ENCODE data around the gene XCR1. TPM values are rescaled to one million over a fixed set of nuclear protein-coding genes. Genes with fewer than 3 reads are reported as not detected.
"Not testable (repeated sequence)": the region's sequence is repeated elsewhere in the genome, so short reads cannot be mapped to it uniquely, and the experiment has no call there.

Gene XCR1
- total RNA-seq, 2 experiments from 2014 or later: not detected

GRCh38 chr3:46038916-46039315 is 11.6 kb upstream of the XCR1 start:
- CTCF ChIA-PET: no interaction called here
- no peak overlapping the region for H3K27ac Mint-ChIP-seq
- ATAC-seq: no peak
- peaks cover 17% of the 10 kb centered on the region for H3K27me3 Mint-ChIP-seq (ENCODE audit: low read depth)
- H3K4me3 Mint-ChIP-seq: no peak overlapping the region
- H3K9me3 Mint-ChIP-seq (ENCODE audit: insufficient read depth): peaks cover 11% of the 10 kb centered on the region
- POLR2A ChIA-PET: no interaction called here
- peaks cover 15% of the 10 kb centered on the region for H3K36me3 Mint-ChIP-seq (ENCODE audit: low read depth)
- no peak for DNase-seq
- H3K4me1 Mint-ChIP-seq (ENCODE audit: low read depth): no peaks in the 10 kb centered on the region

GRCh38 chr3:46038071-46038470 is 10.8 kb upstream of the XCR1 start:
- H3K27ac Mint-ChIP-seq; ATAC-seq; H3K4me3 Mint-ChIP-seq; DNase-seq; POLR2A ChIA-PET; CTCF ChIA-PET; H3K4me1 Mint-ChIP-seq (ENCODE audit: low read depth): not testable (repeated sequence)
- H3K27me3 Mint-ChIP-seq (ENCODE audit: low read depth): peaks cover 21% of the 10 kb centered on the region
- H3K9me3 Mint-ChIP-seq (ENCODE audit: insufficient read depth): peaks cover 15% of the 10 kb centered on the region
- H3K36me3 Mint-ChIP-seq (ENCODE audit: low read depth): peaks cover 15% of the 10 kb centered on the region

- H3K4me1 Mint-ChIP-seq (ENCODE audit: low read depth): no peaks in the 10 kb centered on the region
- ATAC-seq: no peak
- H3K36me3 Mint-ChIP-seq (ENCODE audit: low read depth): peaks cover 2% of the 10 kb centered on the region
- ChIA-PET POLR2A (no interaction called here), CTCF (no interaction called here)
- no peak overlapping the region for H3K27ac Mint-ChIP-seq
- H3K27me3 Mint-ChIP-seq (ENCODE audit: low read depth): peaks cover 13% of the 10 kb centered on the region
- peaks cover 8% of the 10 kb centered on the region for H3K9me3 Mint-ChIP-seq (ENCODE audit: insufficient read depth)
- no peak for DNase-seq
- H3K4me3 Mint-ChIP-seq: no peak overlapping the region
These were observed 8.9 kb upstream of the XCR1 start for GRCh38 chr3:46036191-46036590.

- ATAC-seq (no peak), DNase-seq (no peak)
- H3K4me3 Mint-ChIP-seq: no peak overlapping the region
- H3K9me3 Mint-ChIP-seq (ENCODE audit: insufficient read depth): peaks cover 43% of the 10 kb centered on the region
- H3K27me3 Mint-ChIP-seq (ENCODE audit: low read depth): peaks cover 8% of the 10 kb centered on the region
- ChIA-PET CTCF (no interaction called here), POLR2A (no interaction called here)
- peaks cover 10% of the 10 kb centered on the region for H3K36me3 Mint-ChIP-seq (ENCODE audit: low read depth)
- H3K4me1 Mint-ChIP-seq (ENCODE audit: low read depth): no peaks in the 10 kb centered on the region
- no peak overlapping the region for H3K27ac Mint-ChIP-seq
These were observed 4.5 kb upstream of the XCR1 start for GRCh38 chr3:46031747-46032146.

- POLR2A ChIA-PET: no interaction called here
- CTCF ChIA-PET: no interaction called here
- DNase-seq: no peak
- H3K27me3 Mint-ChIP-seq (ENCODE audit: low read depth): peaks cover 8% of the 10 kb centered on the region
- no peak overlapping the region for H3K4me3 Mint-ChIP-seq
- H3K4me1 Mint-ChIP-seq (ENCODE audit: low read depth): no peaks in the 10 kb centered on the region
- peaks cover 44% of the 10 kb centered on the region for H3K9me3 Mint-ChIP-seq (ENCODE audit: insufficient read depth)
- H3K27ac Mint-ChIP-seq: no peak overlapping the region
- ATAC-seq: no peak
- H3K36me3 Mint-ChIP-seq (ENCODE audit: low read depth): peaks cover 10% of the 10 kb centered on the region
These were observed 4.0 kb upstream of the XCR1 start for GRCh38 chr3:46031269-46031668.

- ATAC-seq: no peak
- no peak overlapping the region for H3K27ac Mint-ChIP-seq
- H3K36me3 Mint-ChIP-seq (ENCODE audit: low read depth): peaks cover 10% of the 10 kb centered on the region
- CTCF ChIA-PET: interaction anchor here (0.6 kb wide), 1 partner anchor 53 kb away, joined by 3 read pairs; no protein-coding TSS in a partner anchor
- H3K27me3 Mint-ChIP-seq (ENCODE audit: low read depth): peaks cover 6% of the 10 kb centered on the region
- H3K9me3 Mint-ChIP-seq (ENCODE audit: insufficient read depth): peaks cover 50% of the 10 kb centered on the region
- no peak overlapping the region for H3K4me3 Mint-ChIP-seq
- DNase-seq: no peak
- POLR2A ChIA-PET: no interaction called here
- H3K4me1 Mint-ChIP-seq (ENCODE audit: low read depth): no peaks in the 10 kb centered on the region
These were observed 3.3 kb upstream of the XCR1 start for GRCh38 chr3:46030626-46031025.

GRCh38 chr3:46029953-46030543 is 2.8 kb upstream of the XCR1 start:
- H3K4me1 Mint-ChIP-seq (ENCODE audit: low read depth): no peaks in the 10 kb centered on the region
- ChIA-PET POLR2A (no interaction called here), CTCF (interaction anchor here (0.6 kb wide), 1 partner anchor 54 kb away, joined by 3 read pairs; no protein-coding TSS in a partner anchor)
- H3K9me3 Mint-ChIP-seq (ENCODE audit: insufficient read depth): peaks cover 52% of the 10 kb centered on the region
- ATAC-seq (no peak), DNase-seq (no peak)
- peaks cover 6% of the 10 kb centered on the region for H3K27me3 Mint-ChIP-seq (ENCODE audit: low read depth)
- peaks cover 10% of the 10 kb centered on the region for H3K36me3 Mint-ChIP-seq (ENCODE audit: low read depth)
- no peak overlapping the region for H3K4me3 Mint-ChIP-seq
- H3K27ac Mint-ChIP-seq: no peak overlapping the region

- ChIA-PET CTCF (interaction anchor here (0.8 to 1.2 kb wide), 3 partner anchors 48 to 89 kb away, joined by 3 read pairs; no protein-coding TSS in a partner anchor), POLR2A (no interaction called here)
- DNase-seq (no peak), ATAC-seq (no peak)
- H3K9me3 Mint-ChIP-seq (ENCODE audit: insufficient read depth): peaks cover 49% of the 10 kb centered on the region
- H3K27me3 Mint-ChIP-seq (ENCODE audit: low read depth): peaks cover 5% of the 10 kb centered on the region
- H3K27ac Mint-ChIP-seq: no peak overlapping the region
- no peak overlapping the region for H3K4me3 Mint-ChIP-seq
- H3K4me1 Mint-ChIP-seq (ENCODE audit: low read depth): no peaks in the 10 kb centered on the region
- H3K36me3 Mint-ChIP-seq (ENCODE audit: low read depth): peaks cover 10% of the 10 kb centered on the region
These were observed 584 bp upstream of the XCR1 start for GRCh38 chr3:46027736-46028397.

GRCh38 chr3:46025139-46025538 is 2.1 kb downstream of the XCR1 start:
- peaks cover 44% of the 10 kb centered on the region for H3K9me3 Mint-ChIP-seq (ENCODE audit: insufficient read depth)
- no peak overlapping the region for H3K27ac Mint-ChIP-seq
- H3K4me3 Mint-ChIP-seq: no peak overlapping the region
- POLR2A ChIA-PET: no interaction called here
- H3K4me1 Mint-ChIP-seq (ENCODE audit: low read depth): no peaks in the 10 kb centered on the region
- DNase-seq (no peak), ATAC-seq (no peak)
- H3K36me3 Mint-ChIP-seq (ENCODE audit: low read depth): peaks cover 10% of the 10 kb centered on the region
- peaks cover 7% of the 10 kb centered on the region for H3K27me3 Mint-ChIP-seq (ENCODE audit: low read depth)
- CTCF ChIA-PET: interaction anchor here (0.5 to 2.5 kb wide), 3 partner anchors 13 to 439 kb away, joined by 3 to 8 read pairs (median 4); no protein-coding TSS in a partner anchor

- DNase-seq: no peak
- Mint-ChIP-seq H3K27me3 (ENCODE audit: low read depth) (peaks cover 7% of the 10 kb centered on the region), H3K4me3 (no peak overlapping the region), H3K27ac (no peak overlapping the region), H3K4me1 (ENCODE audit: low read depth) (peaks cover 5% of the 10 kb centered on the region), H3K9me3 (ENCODE audit: insufficient read depth) (peaks cover 34% of the 10 kb centered on the region), H3K36me3 (ENCODE audit: low read depth) (peaks cover 5% of the 10 kb centered on the region)
- ChIA-PET POLR2A (interaction anchor here (0.6 kb wide), 1 partner anchor 12 kb away, joined by 3 read pairs; no protein-coding TSS in a partner anchor), CTCF (no interaction called here)
- no peak for ATAC-seq
These were observed 3.2 kb downstream of the XCR1 start for GRCh38 chr3:46024131-46024530.

GRCh38 chr3:46022909-46023785 is 4.1 kb downstream of the XCR1 start:
- Mint-ChIP-seq H3K36me3 (ENCODE audit: low read depth) (peaks cover 2% of the 10 kb centered on the region), H3K27ac (no peak overlapping the region), H3K4me3 (no peak overlapping the region), H3K9me3 (ENCODE audit: insufficient read depth) (peaks cover 26% of the 10 kb centered on the region), H3K4me1 (ENCODE audit: low read depth) (peaks cover 8% of the 10 kb centered on the region), H3K27me3 (ENCODE audit: low read depth) (peaks cover 7% of the 10 kb centered on the region)
- ATAC-seq (no peak), DNase-seq (no peak)
- CTCF ChIA-PET: no interaction called here
- POLR2A ChIA-PET: no interaction called here

GRCh38 chr3:46021516-46021915 is 5.8 kb downstream of the XCR1 start:
- DNase-seq: peak; percentile 9
- H3K27me3 Mint-ChIP-seq (ENCODE audit: low read depth): peaks cover 5% of the 10 kb centered on the region
- CTCF ChIA-PET: no interaction called here
- POLR2A ChIA-PET: no interaction called here
- H3K27ac Mint-ChIP-seq: no peak overlapping the region
- H3K4me1 Mint-ChIP-seq (ENCODE audit: low read depth): peaks cover 17% of the 10 kb centered on the region
- H3K4me3 Mint-ChIP-seq: no peak overlapping the region
- no peak for ATAC-seq
- H3K36me3 Mint-ChIP-seq (ENCODE audit: low read depth): no peaks in the 10 kb centered on the region
- H3K9me3 Mint-ChIP-seq (ENCODE audit: insufficient read depth): peaks cover 13% of the 10 kb centered on the region

All from activated CD8-positive, alpha-beta T cell treated with anti-CD3 and anti-CD28 coated beads, Interleukin-2, amount 10 ng/mL, durations not matched to agents 7 days and 5 days (primary cell).